CD4-positive, CD25-positive, alpha-beta regulatory T cell (primary cell): ENCODE results near the gene GSTK1. TPM values are rescaled to one million over a fixed set of nuclear protein-coding genes. Genes with fewer than 3 reads are reported as not detected.

ENCODE experiments used
- ATAC-seq, 2 donors: fragments of 150-1000 bp; cut with Tn5 transposase; one replicate each; pipeline ENCODE4 v1.10.0; 2021; ENCODE audit warnings: low read depth in 2 of 2, moderate number of reproducible peaks in 2 of 2, moderate library complexity in 1 of 2
- DNase-seq, 3 donors: peaks; one replicate each; pipeline versions ENCODE4 v3.0.0 to v3.0.0-alpha.2; 2012 to 2022; ENCODE audit warnings: mixed read lengths in 1 of 3
- H3K27ac ChIP-seq: one replicate; pipeline ENCODE4 v1.7.0; 2013; ENCODE audit warnings: mild to moderate bottlenecking, low read length; ENCODE audit not compliant: insufficient read depth, poor library complexity, severe bottlenecking
- H3K27me3 ChIP-seq: one replicate; pipeline ENCODE4 v1.7.0; 2013; ENCODE audit warnings: low read length; ENCODE audit not compliant: control insufficient read depth, insufficient read depth
- H3K36me3 ChIP-seq: one replicate; pipeline ENCODE4 v1.7.0; 2013; ENCODE audit warnings: mild to moderate bottlenecking, low read length, moderate library complexity; ENCODE audit not compliant: control insufficient read depth, insufficient read depth
- H3K4me1 ChIP-seq: 2 replicates; pipeline ENCODE4 v1.7.0; 2013; ENCODE audit warnings: mild to moderate bottlenecking, low read length; ENCODE audit not compliant: insufficient read depth, control insufficient read depth, poor library complexity, severe bottlenecking
- H3K4me3 ChIP-seq: one replicate; pipeline ENCODE4 v1.7.0; 2013; ENCODE audit warnings: low read depth, mild to moderate bottlenecking, low read length, moderate library complexity
- H3K9me3 ChIP-seq, 2 experiments: 1 replicate in 1 of 2; 2 replicates in 1 of 2; pipeline ENCODE4 v1.7.0; 2013; ENCODE audit warnings: low read length in 2 of 2, mild to moderate bottlenecking in 1 of 2, moderate library complexity in 1 of 2; ENCODE audit not compliant: control insufficient read depth in 2 of 2
- H3K27ac Mint-ChIP-seq, 3 donors: one replicate each; pipeline ENCODE4 v1.8.0; 2020 to 2022; ENCODE audit warnings: mild to moderate bottlenecking in 3 of 3, mixed read lengths in 3 of 3, moderate library complexity in 2 of 3
- H3K27me3 Mint-ChIP-seq: one replicate; pipeline ENCODE4 v1.8.0; 2022; ENCODE audit warnings: mild to moderate bottlenecking, mixed read lengths
- H3K36me3 Mint-ChIP-seq: one replicate; pipeline ENCODE4 v1.8.0; 2020; ENCODE audit warnings: mixed read lengths
- H3K4me1 Mint-ChIP-seq, 4 donors: one replicate each; pipeline ENCODE4 v1.8.0; 2020 to 2022; ENCODE audit warnings: mixed read lengths in 4 of 4, mild to moderate bottlenecking in 1 of 4
- H3K4me3 Mint-ChIP-seq, 4 donors: one replicate each; pipeline ENCODE4 v1.8.0; 2020 to 2022; ENCODE audit warnings: mild to moderate bottlenecking in 4 of 4, mixed read lengths in 4 of 4, moderate library complexity in 3 of 4
- H3K9me3 Mint-ChIP-seq, 7 donors: one replicate each; pipeline ENCODE4 v1.8.0; 2020 to 2022; ENCODE audit warnings: mixed read lengths in 7 of 7, mild to moderate bottlenecking in 3 of 7, moderate library complexity in 2 of 7
- polyA plus RNA-seq, 4 donors: library from polyadenylated mRNA; unstranded; fragments of 300-500 nt; fragmentation: Illumina TruSeq; gene quantifications; one replicate each; pipeline ENCODE4 v1.2.3, GENCODE V29; 2021
- total RNA-seq: library from RNA; stranded (reverse); gene quantifications from one replicate; pipeline ENCODE4 v1.2.3, GENCODE V29; 2022

The GSTK1 gene
- total and polyA plus RNA-seq, 5 donors from 2014 or later = 475 to 845 (median 697) TPM

- H3K4me1 Mint-ChIP-seq = peaks cover 36 to 69% (median 56%) of the 10 kb centered on the region in 4 donors
- no peak for DNase-seq
- Histone ChIP-seq H3K27me3 (no peaks in the 10 kb centered on the region), H3K9me3 (no peaks in the 10 kb centered on the region), H3K4me1 (peaks cover 34% of the 10 kb centered on the region), H3K4me3 (peak overlapping the region; percentile 11), H3K36me3 (no peaks in the 10 kb centered on the region), H3K27ac (no peak overlapping the region)
- H3K27ac Mint-ChIP-seq = peak overlapping the region; percentile 72 to 84 (median 78)
- H3K27me3 Mint-ChIP-seq = no peaks in the 10 kb centered on the region
- no peak for ATAC-seq
- no peaks in the 10 kb centered on the region for H3K36me3 Mint-ChIP-seq
- no peaks in the 10 kb centered on the region for H3K9me3 Mint-ChIP-seq
- H3K4me3 Mint-ChIP-seq = peak overlapping the region in 3 of 4 donors; percentile 16 to 62 (median 45)
These were observed 20.1 kb downstream of the GSTK1 start for GRCh38 chr7:143283381-143283780.

- H3K4me3 Mint-ChIP-seq = peak within 1 kb of the TSS; percentile 13 to 98 (median 56)
- no peaks in the 10 kb centered on the region for H3K9me3 Mint-ChIP-seq
- peaks cover 32 to 68% (median 54%) of the 10 kb centered on the region in 4 donors for H3K4me1 Mint-ChIP-seq
- no peaks in the 10 kb centered on the region for H3K27me3 ChIP-seq
- ATAC-seq = no peak
- H3K27me3 Mint-ChIP-seq = no peaks in the 10 kb centered on the region
- H3K9me3 ChIP-seq = no peaks in the 10 kb centered on the region
- H3K4me3 ChIP-seq = peak within 1 kb of the TSS; percentile 11
- peaks cover 35% of the 10 kb centered on the region for H3K4me1 ChIP-seq
- DNase-seq = no peak
- H3K36me3 Mint-ChIP-seq = peaks cover 4% of the 10 kb centered on the region
- H3K27ac Mint-ChIP-seq = peak within 1 kb of the TSS; percentile 72 to 84 (median 78)
- no peak within 1 kb of the TSS for H3K27ac ChIP-seq
- no peaks in the 10 kb centered on the region for H3K36me3 ChIP-seq
These were observed 21.6 kb downstream of the GSTK1 start, which contains the start of gene TMEM139 for GRCh38 chr7:143284591-143285469. TSS of gene TMEM139 (plus strand) at chr7:143284958. CDS start at chr7:143285958, 1,000 bp downstream.

DNA sequence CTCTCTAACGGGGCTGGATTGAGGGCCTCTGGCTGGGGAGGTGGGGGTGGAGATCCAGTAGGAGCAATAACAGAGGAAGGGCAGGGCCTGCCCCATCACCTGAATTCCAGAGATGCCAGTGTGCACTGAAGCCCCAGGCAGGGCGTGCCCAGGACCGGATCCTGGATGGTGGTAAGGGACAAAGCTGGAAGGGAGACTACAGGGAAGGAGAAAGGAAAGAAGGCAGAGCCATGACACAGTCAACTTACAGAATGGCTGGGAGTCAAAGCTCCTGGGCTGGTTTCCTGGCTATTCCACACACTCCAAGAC lies 22.2 kb downstream of the GSTK1 start:
- no peak overlapping the region for H3K27ac ChIP-seq
- no peaks in the 10 kb centered on the region for H3K27me3 ChIP-seq
- peaks cover under 1% of the 10 kb centered on the region for H3K36me3 ChIP-seq
- Mint-ChIP-seq H3K27me3 (no peaks in the 10 kb centered on the region), H3K9me3 (no peaks in the 10 kb centered on the region), H3K4me1 (peaks cover 27 to 67% (median 53%) of the 10 kb centered on the region in 4 donors), H3K27ac (peak overlapping the region in 2 of 3 donors; percentile 46 to 84), H3K4me3 (peak overlapping the region in 2 of 4 donors; percentile 41 to 98), H3K36me3 (peaks cover 4% of the 10 kb centered on the region)
- no peak overlapping the region for H3K4me3 ChIP-seq
- H3K4me1 ChIP-seq = peaks cover 35% of the 10 kb centered on the region
- DNase-seq (no peak), ATAC-seq (no peak)
- H3K9me3 ChIP-seq = no peaks in the 10 kb centered on the region

DNA sequence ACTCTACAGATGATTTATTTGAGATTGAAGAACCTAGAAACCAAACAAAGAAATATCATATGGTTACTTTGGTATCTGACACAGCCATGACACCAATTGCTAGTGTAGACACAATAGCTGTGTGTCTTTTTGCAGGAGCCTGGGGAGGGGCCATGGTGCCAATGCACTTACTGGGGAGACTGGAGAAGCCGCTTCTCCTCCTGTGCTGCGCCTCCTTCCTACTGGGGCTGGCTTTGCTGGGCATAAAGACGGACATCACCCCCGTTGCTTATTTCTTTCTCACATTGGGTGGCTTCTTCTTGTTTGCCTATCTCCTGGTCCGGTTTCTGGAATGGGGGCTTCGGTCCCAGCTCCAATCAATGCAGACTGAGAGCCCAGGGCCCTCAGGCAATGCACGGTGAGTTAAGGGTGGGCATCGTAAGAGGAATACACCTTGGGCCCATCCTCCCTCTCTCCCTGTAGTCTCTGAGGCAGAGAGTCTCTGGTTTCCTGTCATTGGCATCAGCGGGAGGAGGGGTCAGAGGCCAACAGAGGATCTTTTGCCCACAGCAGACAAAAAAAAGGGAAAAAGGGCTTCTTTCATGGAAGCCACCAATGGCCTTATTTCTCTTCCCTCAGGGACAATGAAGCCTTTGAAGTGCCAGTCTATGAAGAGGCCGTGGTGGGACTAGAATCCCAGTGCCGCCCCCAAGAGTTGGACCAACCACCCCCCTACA lies 22.7 kb downstream of the GSTK1 start:
- Histone ChIP-seq H3K4me3 (no peak overlapping the region), H3K9me3 (no peaks in the 10 kb centered on the region), H3K27ac (no peak overlapping the region), H3K27me3 (no peaks in the 10 kb centered on the region), H3K4me1 (peaks cover 38% of the 10 kb centered on the region), H3K36me3 (peaks cover 5% of the 10 kb centered on the region)
- peak overlapping the region; percentile 46 to 84 (median 53) for H3K27ac Mint-ChIP-seq
- peak overlapping the region in 2 of 4 donors; percentile 98 for H3K4me3 Mint-ChIP-seq
- no peak for DNase-seq
- peaks cover 26 to 68% (median 54%) of the 10 kb centered on the region in 4 donors for H3K4me1 Mint-ChIP-seq
- H3K36me3 Mint-ChIP-seq = peaks cover 4% of the 10 kb centered on the region
- no peaks in the 10 kb centered on the region for H3K27me3 Mint-ChIP-seq
- no peak for ATAC-seq
- H3K9me3 Mint-ChIP-seq = no peaks in the 10 kb centered on the region

DNA sequence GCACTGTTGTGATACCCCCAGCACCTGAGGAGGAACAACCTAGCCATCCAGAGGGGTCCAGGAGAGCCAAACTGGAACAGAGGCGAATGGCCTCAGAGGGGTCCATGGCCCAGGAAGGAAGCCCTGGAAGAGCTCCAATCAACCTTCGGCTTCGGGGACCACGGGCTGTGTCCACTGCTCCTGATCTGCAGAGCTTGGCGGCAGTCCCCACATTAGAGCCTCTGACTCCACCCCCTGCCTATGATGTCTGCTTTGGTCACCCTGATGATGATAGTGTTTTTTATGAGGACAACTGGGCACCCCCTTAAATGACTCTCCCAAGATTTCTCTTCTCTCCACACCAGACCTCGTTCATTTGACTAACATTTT lies 23.3 kb downstream of the GSTK1 start:
- peaks cover 7% of the 10 kb centered on the region for H3K36me3 Mint-ChIP-seq
- no peak overlapping the region for H3K27ac ChIP-seq
- no peak overlapping the region for H3K4me3 ChIP-seq
- H3K4me1 Mint-ChIP-seq = peaks cover 31 to 70% (median 57%) of the 10 kb centered on the region in 4 donors
- peak overlapping the region in 2 of 3 donors; percentile 53 to 90 for H3K27ac Mint-ChIP-seq
- peaks cover 40% of the 10 kb centered on the region for H3K4me1 ChIP-seq
- H3K9me3 Mint-ChIP-seq = no peaks in the 10 kb centered on the region
- no peaks in the 10 kb centered on the region for H3K9me3 ChIP-seq
- H3K4me3 Mint-ChIP-seq = peak overlapping the region in 3 of 4 donors; percentile 44 to 98 (median 98)
- ATAC-seq (no peak), DNase-seq (no peak)
- no peaks in the 10 kb centered on the region for H3K27me3 ChIP-seq
- peaks cover 10% of the 10 kb centered on the region for H3K36me3 ChIP-seq
- H3K27me3 Mint-ChIP-seq = no peaks in the 10 kb centered on the region

- DNase-seq = no peak
- Mint-ChIP-seq H3K36me3 (peaks cover 14% of the 10 kb centered on the region), H3K9me3 (no peaks in the 10 kb centered on the region), H3K27ac (peak overlapping the region; percentile 38 to 90 (median 90)), H3K4me1 (peaks cover 32 to 75% (median 60%) of the 10 kb centered on the region in 4 donors), H3K4me3 (peak overlapping the region; percentile 95 to 99 (median 98)), H3K27me3 (no peaks in the 10 kb centered on the region)
- no peaks in the 10 kb centered on the region for H3K27me3 ChIP-seq
- no peak for ATAC-seq
- H3K4me1 ChIP-seq = peaks cover 43% of the 10 kb centered on the region
- no peaks in the 10 kb centered on the region for H3K9me3 ChIP-seq
- peak overlapping the region; percentile 15 for H3K4me3 ChIP-seq
- H3K36me3 ChIP-seq = peaks cover 19% of the 10 kb centered on the region
- peak overlapping the region; percentile 70 for H3K27ac ChIP-seq
These were observed 24.2 kb downstream of the GSTK1 start for GRCh38 chr7:143287339-143287934.

- Mint-ChIP-seq H3K36me3 (peaks cover 14% of the 10 kb centered on the region), H3K27ac (peak within 1 kb of the TSS; percentile 90 to 93 (median 91)), H3K9me3 (no peaks in the 10 kb centered on the region), H3K27me3 (no peaks in the 10 kb centered on the region), H3K4me1 (peaks cover 32 to 75% (median 59%) of the 10 kb centered on the region in 4 donors), H3K4me3 (peak within 1 kb of the TSS; percentile 95 to 99 (median 98))
- peaks cover 43% of the 10 kb centered on the region for H3K4me1 ChIP-seq
- H3K9me3 ChIP-seq = no peaks in the 10 kb centered on the region
- peak within 1 kb of the TSS; percentile 78 for H3K27ac ChIP-seq
- no peaks in the 10 kb centered on the region for H3K27me3 ChIP-seq
- H3K36me3 ChIP-seq = peaks cover 27% of the 10 kb centered on the region
- ATAC-seq (peak; percentile 93 to 95), DNase-seq (peak; percentile 99)
- H3K4me3 ChIP-seq = peak within 1 kb of the TSS; percentile 99
These were observed 24.9 kb downstream of the GSTK1 start, which contains the start of gene CASP2 for GRCh38 chr7:143287935-143288826. TSS of gene CASP2 (plus strand) at chr7:143288351. CDS start at chr7:143288456, 105 bp downstream.
